ENCODE results near the gene GMDS. TPM values are rescaled to one million over a fixed set of nuclear protein-coding genes. Genes with fewer than 3 reads are reported as not detected.

GMDS gene
- total and polyA plus RNA-seq, 2 of the 13 experiments (the other 11 are each of a cell fraction or from before 2014, with no cell fraction given): 64.4 to 112 TPM

DNA sequence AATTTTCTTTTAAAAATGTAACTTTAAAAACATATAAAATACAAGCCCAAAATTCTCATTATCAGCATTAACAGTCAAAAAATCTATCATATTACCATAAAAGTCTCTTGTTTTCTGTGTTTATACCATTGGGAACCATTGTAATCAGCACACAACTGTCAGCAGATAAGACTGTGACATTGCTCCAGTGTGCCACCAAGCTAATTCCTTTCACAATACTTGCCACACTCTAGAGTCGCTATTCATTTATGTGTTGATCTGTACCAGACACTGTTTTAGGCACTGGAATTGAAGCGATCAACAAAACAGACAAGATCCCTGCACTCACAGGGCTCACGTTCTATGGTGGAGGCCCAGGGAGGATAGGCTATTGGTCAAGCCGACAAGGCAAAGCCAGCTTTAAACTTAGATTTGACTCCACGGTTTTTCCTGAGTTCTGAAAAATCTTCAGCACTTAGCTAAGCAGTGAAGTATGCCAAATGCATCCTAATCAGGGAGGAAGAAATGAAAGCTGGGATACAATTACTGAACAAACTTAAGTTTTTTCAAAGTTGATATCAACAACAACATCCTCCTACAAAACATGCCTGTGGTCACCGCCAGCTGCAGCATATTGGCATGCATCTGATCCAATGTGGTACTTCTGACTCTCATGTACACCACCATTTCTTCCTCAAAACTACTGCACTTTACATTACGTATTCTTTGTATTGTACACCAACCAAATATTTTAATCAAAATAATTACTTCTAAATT is 60.5 kb downstream of the GMDS start:
- FAIRE-seq: no peak
- Histone ChIP-seq H3K9ac (ENCODE audit: insufficient read depth, low read depth, low read length) (no peak overlapping the region), H3K9me3 (ENCODE audit: low read length) (no peaks in the 10 kb centered on the region), H3K4me1 (ENCODE audit: insufficient read depth, low read length) (peaks cover 41% of the 10 kb centered on the region), H3K27ac (ENCODE audit: extremely low read length, insufficient read depth, low read length) (no peak overlapping the region), H2AFZ (ENCODE audit: low read length) (no peak overlapping the region), H3K79me2 (ENCODE audit: insufficient read depth, low read length) (peaks cover 98% of the 10 kb centered on the region), H3K36me3 (replicated peaks in 1 of 2; ENCODE audit: control insufficient read depth in 1 of 2, insufficient read depth in 2 of 2, low read length in 2 of 2) (peaks cover 0 to 2% of the 10 kb centered on the region in 2 experiments; a peak in 2 of 5 replicates), H3K4me3 (replicated peaks in 1 of 3; ENCODE audit: insufficient read depth in 1 of 3, low read depth in 2 of 3, low read length in 3 of 3) (no peak overlapping the region), H3K4me2 (ENCODE audit: low read depth, low read length) (no peak overlapping the region), H4K20me1 (ENCODE audit: insufficient read depth, low read length) (peaks cover 36% of the 10 kb centered on the region), H3K27me3 (ENCODE audit: control insufficient read depth in 1 of 2, insufficient read depth in 2 of 2, low read length in 2 of 2) (no peaks in the 10 kb centered on the region)
- POLR2A ChIA-PET: no interaction called here
- no peak for DNase-seq (ENCODE audit: low spot score)
- in situ Hi-C loops (cut with HindIII; ENCODE audit: extremely low pct_ligation_motif_present, low pct_unique_long_range_greater_than_20kb) (no loop called here), intact Hi-C loops (cut with micrococcal nuclease; ENCODE audit: unreplicated experiment) (loop anchor here (10.0 kb wide), 1 partner anchor 260 kb away; no protein-coding TSS in a partner anchor)
- ATAC-seq: no peak
- WGBS (ENCODE audit: low lambda C conversion rate): 95% methylated on average over 7 of the region's 7 CpGs
- CTCF ChIA-PET (ENCODE audit: low intra/inter-chr PET ratio, low total read pairs): no interaction called here
- BruUV-seq (replicated peaks): no TSS peak
- TF ChIP-seq GABPA (IDR thresholded peaks at IDR 0.05; ENCODE audit: low read depth, low read length) (no peak), GABPA (CRISPR knock-in tag; IDR thresholded peaks at IDR 0.05; ENCODE audit: low read depth) (0 out of 2 replicates have a peak, but pooled peaks have one; percentile 11), CHD2 (IDR thresholded peaks at IDR 0.05; ENCODE audit: low read depth, low read length) (no peak)

DNA sequence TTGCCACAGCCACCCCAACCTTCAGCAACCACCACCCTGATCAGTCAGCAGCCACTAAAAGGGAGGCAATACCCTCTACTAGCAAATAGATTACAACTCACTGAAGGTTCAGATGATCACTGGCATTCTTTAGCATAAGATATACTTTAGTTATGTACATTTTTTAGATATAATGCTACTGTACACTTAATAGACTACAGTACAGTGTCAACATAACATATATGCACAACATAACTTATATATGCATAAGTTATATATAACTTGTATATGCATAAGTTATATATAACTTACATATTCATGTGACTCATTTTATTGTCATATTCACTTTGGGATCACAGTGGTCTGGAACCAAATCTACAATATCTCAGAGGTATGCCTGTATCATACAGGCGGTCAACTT is 61.7 kb downstream of the GMDS start:
- H3K4me1 ChIP-seq (ENCODE audit: insufficient read depth, low read length): peaks cover 31% of the 10 kb centered on the region
- peaks cover 29% of the 10 kb centered on the region for H4K20me1 ChIP-seq (ENCODE audit: insufficient read depth, low read length)
- 100% methylated on average over 1 of the region's 1 CpG for WGBS (ENCODE audit: low lambda C conversion rate)
- H3K4me2 ChIP-seq (ENCODE audit: low read depth, low read length): no peak overlapping the region
- peaks cover 0 to 2% of the 10 kb centered on the region in 2 experiments; a peak in 2 of 5 replicates for H3K36me3 ChIP-seq (replicated peaks in 1 of 2; ENCODE audit: control insufficient read depth in 1 of 2, insufficient read depth in 2 of 2, low read length in 2 of 2)
- no peak overlapping the region for H3K9ac ChIP-seq (ENCODE audit: insufficient read depth, low read depth, low read length)
- ATAC-seq (no peak), FAIRE-seq (no peak), DNase-seq (ENCODE audit: low spot score) (no peak)
- no peak for TF ChIP-seq YEATS4 (CRISPR knock-in tag; IDR thresholded peaks at IDR 0.05; ENCODE audit: borderline replicate concordance)
- no peaks in the 10 kb centered on the region for H3K27me3 ChIP-seq (ENCODE audit: control insufficient read depth in 1 of 2, insufficient read depth in 2 of 2, low read length in 2 of 2)
- no peak overlapping the region for H3K27ac ChIP-seq (ENCODE audit: extremely low read length, insufficient read depth, low read length)
- intact Hi-C loops (cut with micrococcal nuclease; ENCODE audit: unreplicated experiment): loop anchor here (10.0 kb wide), 1 partner anchor 261 kb away; no protein-coding TSS in a partner anchor
- in situ Hi-C loops (cut with HindIII; ENCODE audit: extremely low pct_ligation_motif_present, low pct_unique_long_range_greater_than_20kb): no loop called here
- BruUV-seq (replicated peaks): no TSS peak
- no peaks in the 10 kb centered on the region; the same call in 1 of the 2 replicates for H3K9me3 ChIP-seq (ENCODE audit: low read length)
- POLR2A ChIA-PET: no interaction called here
- peaks cover 98% of the 10 kb centered on the region for H3K79me2 ChIP-seq (ENCODE audit: insufficient read depth, low read length)
- H3K4me3 ChIP-seq (replicated peaks in 1 of 3; ENCODE audit: insufficient read depth in 1 of 3, low read depth in 2 of 3, low read length in 3 of 3): no peak overlapping the region
- H2AFZ ChIP-seq (ENCODE audit: low read length): no peak overlapping the region
- CTCF ChIA-PET (ENCODE audit: low intra/inter-chr PET ratio, low total read pairs): no interaction called here
